Measurements from ENCODE around the gene SELL.
"Not testable (repeated sequence)": the region's sequence is repeated elsewhere in the genome, so short reads cannot be mapped to it uniquely, and the experiment has no call there.

SELL gene

DNA sequence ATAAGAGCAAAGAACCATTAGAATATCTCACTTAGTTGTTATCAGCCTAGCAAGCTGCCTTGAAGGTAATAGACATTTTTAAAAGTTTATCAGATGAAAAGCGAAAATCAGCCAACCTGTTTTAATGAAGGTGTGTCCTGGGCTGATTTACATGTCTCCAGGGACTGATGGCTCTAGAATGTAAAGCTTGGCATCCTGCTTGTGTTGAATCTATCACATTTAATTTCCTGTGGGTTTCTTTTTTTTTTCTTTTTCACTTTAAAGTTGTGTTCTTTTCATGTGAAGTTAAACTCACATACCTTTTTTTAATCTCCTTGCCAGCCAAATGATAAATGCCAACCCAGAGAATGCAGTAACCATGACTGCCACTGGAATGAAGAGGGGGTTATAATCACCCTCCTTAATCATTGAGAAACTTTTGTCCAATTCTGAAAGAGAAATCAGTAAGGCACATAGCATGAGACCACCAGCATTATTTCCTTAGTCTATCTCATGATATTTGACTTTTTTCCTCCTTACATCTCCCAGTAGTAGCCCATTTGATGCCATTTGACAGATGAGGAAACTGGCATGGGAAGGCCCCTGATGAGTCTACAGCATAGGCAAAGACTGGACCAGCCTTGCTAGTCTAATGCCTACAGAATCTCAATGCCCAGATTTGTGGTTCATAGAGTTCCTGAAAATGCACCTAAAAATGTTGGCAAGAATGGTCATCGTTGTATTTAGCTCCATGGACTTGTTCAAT, 10.0 kb downstream of the SELL start:
- no peak for DNase-seq

DNA sequence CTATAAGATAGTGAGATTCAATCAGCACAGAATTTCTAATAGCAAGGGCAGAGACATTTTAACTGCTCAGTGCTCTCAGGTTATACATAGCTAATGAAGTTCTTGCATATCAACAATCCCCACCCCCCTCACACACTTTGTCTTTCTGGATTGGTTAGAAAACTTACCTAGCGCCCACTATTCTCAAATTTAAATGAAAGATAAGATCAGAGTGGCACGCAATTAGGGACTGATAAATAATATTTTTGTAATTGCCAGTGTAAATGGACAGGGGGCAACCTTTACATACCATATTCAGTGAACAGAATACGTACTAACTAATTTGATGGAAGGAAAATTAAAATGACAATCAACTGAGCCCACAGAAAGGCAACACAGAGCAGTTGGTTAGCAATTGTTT, 11.7 kb downstream of the SELL start:
- DNase-seq = no peak

GRCh38 chr1:169698976-169699375, 12.4 kb downstream of the SELL start:
- DNase-seq = no peak

DNA sequence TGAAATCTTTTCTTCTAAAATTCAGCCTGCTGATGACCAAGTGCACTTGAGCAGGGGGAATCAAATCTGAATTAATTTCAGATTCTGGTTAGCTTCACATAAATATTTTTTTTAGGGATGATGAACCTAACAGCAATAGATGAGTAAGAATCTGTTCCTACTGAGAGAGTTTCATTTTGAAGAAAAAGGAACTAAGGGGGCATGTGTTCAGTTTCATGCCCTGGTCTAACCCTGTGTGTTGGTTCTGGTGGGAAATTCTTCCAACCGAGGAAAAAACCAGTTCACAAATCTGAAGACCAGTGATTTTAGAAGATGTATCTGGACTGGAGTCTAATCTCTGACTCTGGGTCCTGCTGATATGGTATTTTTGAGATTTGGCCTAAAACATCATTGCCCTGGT, 13.7 kb downstream of the SELL start:
- DNase-seq = no peak

DNA sequence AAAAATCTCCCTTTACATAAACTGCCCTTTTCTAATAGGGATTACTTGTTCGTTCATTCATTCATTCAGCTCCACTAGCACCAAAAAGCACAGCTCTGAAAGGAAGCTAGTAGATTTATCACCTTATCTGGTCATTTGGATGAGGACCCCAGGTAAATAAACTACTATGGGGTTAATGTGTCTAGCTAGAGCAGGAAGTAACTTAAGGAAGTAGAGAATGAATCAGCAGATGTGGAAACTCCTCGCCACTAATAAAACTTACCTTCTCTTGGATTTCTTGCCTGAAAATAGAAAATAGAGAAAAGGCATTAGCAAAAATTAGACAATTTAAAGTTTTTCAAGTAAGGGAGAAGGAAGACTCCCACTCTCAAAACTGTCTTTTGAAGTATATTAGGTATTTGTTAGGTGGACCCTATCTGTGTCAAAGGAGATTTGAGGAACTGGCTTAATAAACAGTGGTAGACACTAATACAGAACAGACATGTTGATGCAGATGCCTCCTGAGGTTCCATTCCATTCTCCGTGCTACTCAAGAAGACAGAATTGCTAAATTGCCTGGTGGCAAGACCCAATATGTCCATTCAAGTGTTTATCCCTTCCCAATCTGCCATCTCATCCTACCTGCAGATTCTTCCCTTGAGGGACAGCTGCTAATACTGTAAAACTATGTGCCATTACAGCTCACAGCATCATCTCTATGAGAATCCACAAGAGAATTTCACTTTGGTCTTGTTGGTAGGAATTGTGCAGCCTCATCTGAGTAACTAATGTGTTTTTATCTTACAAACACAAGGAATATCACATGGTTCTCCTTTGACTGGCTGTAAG, 14.9 kb downstream of the SELL start:
- no peak for DNase-seq

GRCh38 chr1:169694304-169695075, 16.9 kb downstream of the SELL start:
- no peak for DNase-seq

DNA sequence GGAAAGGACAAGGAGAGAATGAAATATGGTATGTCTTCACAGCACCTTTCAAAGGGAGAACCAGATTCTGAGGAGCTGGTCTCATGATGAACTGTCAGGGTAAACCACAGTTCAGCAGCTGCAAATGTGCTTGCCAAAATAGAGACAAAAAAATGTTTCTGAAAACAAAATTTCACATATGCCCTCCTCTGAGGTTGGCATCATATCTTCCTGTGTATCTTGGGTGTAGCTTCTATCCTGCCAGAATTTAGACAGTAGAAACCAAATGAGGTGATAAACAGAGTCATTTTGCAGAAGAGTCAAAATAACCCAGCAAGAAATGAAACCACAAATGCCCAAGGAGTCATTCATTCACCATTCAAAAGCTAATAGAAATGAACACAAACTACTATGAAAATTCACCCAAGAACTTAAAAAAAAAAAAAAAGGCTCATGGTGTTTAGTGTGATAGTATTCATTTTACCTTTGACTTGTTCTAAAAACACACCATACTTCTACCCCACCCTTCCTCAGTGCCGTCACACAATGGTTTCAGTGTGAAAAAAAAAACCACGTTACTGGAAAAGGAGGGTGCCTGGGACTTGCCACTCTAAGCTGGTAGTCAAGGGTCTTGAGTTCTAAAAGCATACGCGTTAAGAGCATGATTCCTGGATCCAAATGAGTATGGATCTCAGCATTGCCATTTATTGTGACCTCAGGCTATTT, 18.5 kb downstream of the SELL start:
- DNase-seq = no peak

GRCh38 chr1:169690489-169690888, 20.9 kb downstream of the SELL start:
- DNase-seq = no peak

DNA sequence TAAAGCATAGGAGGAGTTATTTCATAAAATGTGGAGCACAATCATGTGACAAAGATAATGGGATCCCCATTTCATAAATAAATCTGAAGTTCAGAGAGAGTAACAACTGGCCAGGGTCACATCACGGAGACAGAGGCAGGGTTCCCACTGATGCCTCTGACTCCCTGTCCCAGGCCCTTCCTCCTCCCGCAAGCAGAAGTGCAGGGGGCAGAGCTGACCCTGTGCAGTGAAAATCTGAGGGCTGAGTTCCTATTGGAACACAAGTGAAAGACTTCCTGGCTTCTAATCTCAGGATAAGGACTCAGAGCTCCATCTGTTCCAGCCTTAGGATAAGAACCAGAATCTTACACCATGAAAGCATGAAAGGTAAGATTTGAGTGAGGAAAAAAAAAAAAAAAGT, 22.0 kb downstream of the SELL start:
- no peak for DNase-seq

GRCh38 chr1:169688377-169688776, 23.0 kb downstream of the SELL start:
- not testable (repeated sequence) for DNase-seq

DNA sequence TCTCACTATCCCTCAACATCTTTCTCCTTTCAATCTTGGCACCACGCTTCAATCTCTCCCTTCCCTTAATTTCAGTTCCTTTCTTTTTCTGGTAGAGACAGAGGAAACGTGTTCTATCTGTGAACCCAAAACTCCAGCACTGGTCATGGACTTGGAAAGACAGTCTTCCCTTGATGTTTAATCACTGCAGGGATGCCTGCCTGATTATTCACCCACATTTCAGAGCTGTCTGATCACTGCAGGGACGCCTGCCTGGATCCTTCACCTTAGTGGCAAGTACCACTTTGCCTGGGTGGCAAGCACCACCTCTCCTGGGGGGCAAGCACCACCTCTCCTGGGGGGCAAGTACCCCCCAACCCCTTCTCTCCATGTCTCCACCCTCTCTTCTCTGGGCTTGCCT, 27.8 kb downstream of the SELL start:
- no peak for DNase-seq

GRCh38 chr1:169683168-169683567, 28.3 kb downstream of the SELL start:
- peak; percentile 57 for DNase-seq

- DNase-seq = no peak
Observed at GRCh38 chr1:169682071-169682470, 29.3 kb downstream of the SELL start.

- DNase-seq = no peak
Observed at GRCh38 chr1:169681140-169681539, 30.3 kb downstream of the SELL start.

DNA sequence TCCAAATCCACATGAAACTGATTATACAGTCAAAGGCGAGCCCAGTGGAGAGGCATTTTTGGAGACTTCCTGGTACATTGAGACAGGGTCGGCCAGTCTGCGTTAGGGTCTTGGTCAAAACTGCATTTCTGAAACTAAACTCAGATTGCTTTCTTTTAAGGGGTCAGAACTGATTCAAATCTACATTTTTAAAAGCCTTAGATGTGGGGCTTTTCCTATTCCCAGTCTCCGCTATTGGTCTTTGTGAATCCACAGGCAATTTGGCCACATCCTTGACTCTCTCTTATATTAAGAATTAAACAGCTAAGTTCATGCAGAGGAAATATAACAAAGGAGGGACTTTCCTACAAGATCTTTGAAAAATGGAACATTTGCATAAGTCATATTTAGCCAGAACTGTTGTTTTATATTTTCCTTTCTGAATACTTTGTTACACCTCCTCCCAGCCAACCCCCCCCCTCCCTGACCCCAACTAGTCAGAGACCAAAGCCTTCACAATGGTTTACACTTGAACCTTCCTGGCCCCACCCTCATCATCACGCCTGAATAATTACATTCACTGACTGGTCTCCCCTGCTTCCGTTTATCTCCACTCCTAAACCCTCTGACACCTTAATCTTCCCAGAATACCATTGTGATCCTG, 30.9 kb downstream of the SELL start:
- peak; percentile 56 for DNase-seq

DNA sequence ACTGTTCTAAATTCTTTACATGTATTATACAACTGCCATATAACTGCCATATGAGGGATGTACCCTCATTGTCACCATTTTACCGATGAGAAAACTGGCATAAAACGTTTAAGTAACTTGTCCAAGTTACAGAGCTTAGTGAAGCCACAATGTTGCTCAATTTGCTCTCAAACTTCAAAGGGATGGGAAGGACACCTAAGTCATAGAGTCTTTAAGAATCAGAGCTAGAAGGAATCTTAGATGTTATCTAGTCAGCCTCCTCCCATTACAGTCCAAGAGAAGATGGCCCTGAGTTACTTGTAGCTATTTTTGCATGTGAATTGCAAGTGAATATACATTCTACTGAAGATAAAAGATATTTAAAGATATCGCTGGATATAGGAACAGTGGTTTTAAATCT, 31.7 kb downstream of the SELL start:
- DNase-seq = no peak

- no peak for DNase-seq
Observed at GRCh38 chr1:169676001-169676400, 35.4 kb downstream of the SELL start.

DNA sequence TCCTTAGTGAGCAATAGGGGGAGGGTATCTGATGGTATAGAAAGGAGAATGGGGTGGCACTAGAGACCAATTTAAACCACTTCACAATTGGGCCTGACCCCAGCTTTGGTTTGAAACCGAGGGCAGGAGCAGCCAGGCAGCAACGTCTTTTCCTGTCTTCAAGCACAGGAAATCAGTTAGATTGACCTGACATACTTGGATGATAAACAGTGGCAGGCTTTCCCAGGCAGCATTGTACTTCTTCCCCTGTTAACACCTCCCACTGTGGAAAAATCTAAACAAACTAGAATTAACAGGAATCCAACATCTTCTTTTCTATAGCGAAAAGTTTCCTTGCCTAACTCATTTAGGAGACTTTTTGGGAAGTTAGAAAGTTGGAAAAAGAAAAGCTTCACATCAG, 40.6 kb downstream of the SELL start:
- DNase-seq = no peak

GRCh38 chr1:169670244-169670643, 41.2 kb downstream of the SELL start:
- DNase-seq = not testable (repeated sequence)

DNA sequence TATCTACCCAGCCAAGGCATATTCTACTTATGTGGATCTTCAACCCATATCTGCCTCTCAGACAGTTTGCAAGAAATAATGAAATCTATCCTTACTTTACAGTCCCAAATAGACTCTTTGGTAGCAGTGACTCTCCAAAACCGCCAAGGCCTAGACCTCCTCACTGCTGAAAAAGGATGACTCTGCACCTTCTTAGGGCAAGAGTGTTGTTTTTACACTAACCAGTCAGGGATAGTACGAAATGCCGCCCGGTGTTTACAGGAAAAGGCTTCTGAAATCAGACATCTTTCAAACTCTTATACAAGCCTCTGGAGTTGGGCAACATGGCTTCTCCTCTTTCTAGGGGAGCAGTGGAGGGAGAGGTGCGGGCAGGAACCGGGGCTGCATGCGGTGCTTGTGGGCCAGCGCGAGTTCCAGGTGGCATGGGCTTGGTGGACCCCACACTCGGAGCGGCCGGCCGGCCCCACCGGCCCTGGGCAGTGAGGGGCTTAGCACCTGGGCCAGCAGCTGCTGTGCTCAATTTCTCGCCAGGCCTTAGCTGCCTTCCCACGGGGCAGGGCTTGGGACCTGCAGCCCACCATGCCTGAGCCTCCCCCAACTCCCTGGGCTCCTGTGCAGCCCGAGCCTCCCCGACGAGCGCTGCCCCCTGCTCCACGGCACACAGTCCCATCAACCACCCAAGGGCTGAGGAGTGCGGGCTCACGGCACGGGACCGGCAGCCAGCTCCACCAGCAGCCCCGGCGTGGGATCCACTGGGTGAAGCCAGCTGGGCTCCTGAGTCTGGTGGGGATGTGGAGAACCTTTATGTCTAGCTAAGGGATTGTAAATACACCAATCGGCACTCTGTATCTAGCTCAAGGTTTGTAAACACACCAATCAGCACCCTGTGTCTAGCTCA, 43.5 kb downstream of the SELL start:
- not testable (repeated sequence) for DNase-seq

DNA sequence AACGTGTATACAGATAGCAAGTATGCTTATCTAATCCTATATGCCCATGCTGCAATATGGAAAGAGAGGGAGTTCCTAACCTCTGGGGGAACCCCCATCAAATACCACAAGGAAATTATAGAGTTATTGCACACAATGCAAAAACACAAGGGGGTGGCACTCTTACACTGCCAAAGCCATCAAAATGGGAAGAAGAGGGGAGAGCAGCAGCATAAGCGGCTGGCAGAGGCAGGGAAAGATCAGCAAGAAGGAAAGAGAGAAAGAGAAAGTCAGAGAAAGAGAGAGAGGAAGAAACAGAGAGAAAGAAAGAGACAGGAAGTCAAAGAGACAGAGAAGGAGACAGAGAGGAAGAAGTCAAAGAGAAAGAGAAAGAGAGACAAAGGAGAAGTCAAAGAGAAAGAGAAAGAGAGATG, 44.2 kb downstream of the SELL start:
- not testable (repeated sequence) for DNase-seq

Data from activated T-cell treated with anti-CD3 and anti-CD28 coated beads for 4 hours (primary cell).